Neutrophil (primary cell): ENCODE data around the gene KLF12.

Experiments
- H3K27ac ChIP-seq: fragments of 200-600 bp; sonication (generic); 2 replicates; pipeline ENCODE4 v1.5.1; 2016; ENCODE audit warnings: mild to moderate bottlenecking, moderate library complexity
- H3K27me3 ChIP-seq: fragments of 200-600 bp; sonication (generic); 2 replicates; pipeline ENCODE4 v1.6.0; 2016; ENCODE audit warnings: mild to moderate bottlenecking
- H3K36me3 ChIP-seq: fragments of 200-600 bp; sonication (generic); 2 replicates; pipeline ENCODE4 v1.5.1; 2017
- H3K4me1 ChIP-seq, 2 experiments: fragments of 200-600 bp in 1 of 2; sonication (generic) in 1 of 2; 1 replicate in 1 of 2; 2 replicates in 1 of 2; pipeline versions ENCODE4 v1.5.1 to v1.6.1; 2013 to 2016; ENCODE audit warnings: low read depth in 1 of 2, low read length in 1 of 2, mild to moderate bottlenecking in 1 of 2, moderate library complexity in 1 of 2; ENCODE audit not compliant: control insufficient read depth in 1 of 2, insufficient read depth in 1 of 2
- H3K4me3 ChIP-seq, 2 experiments: fragments of 200-600 bp in 1 of 2; sonication (generic) in 1 of 2; 1 replicate in 1 of 2; 2 replicates in 1 of 2; pipeline ENCODE4 v1.5.1; 2013 to 2016; ENCODE audit warnings: low read depth in 1 of 2, low read length in 1 of 2, mild to moderate bottlenecking in 1 of 2, moderate library complexity in 1 of 2
- H3K9me3 ChIP-seq: fragments of 200-600 bp; sonication (generic); 2 replicates; pipeline ENCODE4 v1.5.1; 2016
- CTCF ChIP-seq: fragments of 200-600 bp; sonication (generic); IDR thresholded peaks from 2 replicates; pipeline ENCODE4 v1.5.1; 2016; ENCODE audit warnings: antibody characterized with exemption

Gene KLF12

DNA sequence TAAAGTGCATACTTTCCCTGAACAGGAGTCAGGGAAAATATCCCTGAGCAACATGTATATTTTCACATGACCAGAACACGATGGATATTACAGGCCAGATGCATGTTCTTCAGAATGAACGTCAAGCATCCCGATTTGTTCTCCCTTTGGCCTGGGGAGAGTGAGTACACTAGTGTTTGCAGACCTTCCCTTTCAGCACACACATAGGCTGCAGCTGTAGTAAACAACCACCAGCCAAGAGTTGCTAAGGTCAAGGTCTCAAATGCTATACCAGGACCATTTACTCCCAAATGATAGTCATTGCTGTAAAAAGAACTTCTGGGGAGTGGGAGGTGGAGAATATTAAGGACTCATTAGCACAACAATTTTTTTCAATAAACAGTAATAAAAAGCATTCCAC is 3.0 kb downstream of the KLF12 start:
- Histone ChIP-seq H3K36me3 (no peaks in the 10 kb centered on the region), H3K4me3 (no peak overlapping the region), H3K27me3 (peaks cover 55% of the 10 kb centered on the region), H3K4me1 (peaks cover 16 to 26% of the 10 kb centered on the region in 2 experiments), H3K9me3 (no peaks in the 10 kb centered on the region), H3K27ac (no peak overlapping the region)
- no peak for TF ChIP-seq CTCF

- Histone ChIP-seq H3K36me3 (no peaks in the 10 kb centered on the region), H3K4me1 (peaks cover 4 to 12% of the 10 kb centered on the region in 2 experiments), H3K27me3 (peaks cover 39% of the 10 kb centered on the region), H3K9me3 (no peaks in the 10 kb centered on the region), H3K4me3 (no peak overlapping the region), H3K27ac (no peak overlapping the region)
- TF ChIP-seq CTCF = no peak
Measured at GRCh38 chr13:74129500-74130191, 4.6 kb downstream of the KLF12 start.

DNA sequence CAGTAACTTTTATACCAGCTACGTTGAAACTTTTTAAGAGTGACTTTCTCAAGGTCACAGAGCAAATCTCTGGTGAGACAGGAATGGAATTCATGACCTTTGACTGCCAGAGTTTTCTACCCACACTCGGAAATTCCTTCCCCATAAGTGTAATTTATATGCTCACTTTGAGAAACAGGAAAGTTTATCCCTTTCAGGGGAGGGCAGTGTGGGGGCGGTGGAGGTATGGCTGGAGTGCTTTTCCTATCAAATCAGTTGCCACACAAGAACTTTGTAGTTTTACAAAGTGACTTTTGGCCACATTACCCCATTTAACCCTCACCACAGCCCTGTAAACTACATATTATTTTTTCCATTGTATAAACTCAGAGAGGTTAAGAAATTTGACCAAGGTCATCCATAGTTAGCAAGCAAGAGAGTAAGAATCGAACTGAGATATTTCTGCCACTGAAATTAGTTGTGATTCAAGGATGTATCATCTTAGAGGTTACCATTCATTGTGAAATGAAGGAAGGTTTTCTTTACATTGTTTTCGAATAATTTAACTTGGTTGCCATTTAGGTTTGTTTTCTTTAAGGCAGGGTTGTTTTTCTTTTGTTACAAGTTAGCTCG is 5.9 kb downstream of the KLF12 start:
- no peak overlapping the region for H3K27ac ChIP-seq
- H3K36me3 ChIP-seq = no peaks in the 10 kb centered on the region
- no peak overlapping the region for H3K4me3 ChIP-seq
- H3K9me3 ChIP-seq = no peaks in the 10 kb centered on the region
- TF ChIP-seq CTCF = no peak
- no peaks in the 10 kb centered on the region for H3K4me1 ChIP-seq
- H3K27me3 ChIP-seq = peaks cover 26% of the 10 kb centered on the region

DNA sequence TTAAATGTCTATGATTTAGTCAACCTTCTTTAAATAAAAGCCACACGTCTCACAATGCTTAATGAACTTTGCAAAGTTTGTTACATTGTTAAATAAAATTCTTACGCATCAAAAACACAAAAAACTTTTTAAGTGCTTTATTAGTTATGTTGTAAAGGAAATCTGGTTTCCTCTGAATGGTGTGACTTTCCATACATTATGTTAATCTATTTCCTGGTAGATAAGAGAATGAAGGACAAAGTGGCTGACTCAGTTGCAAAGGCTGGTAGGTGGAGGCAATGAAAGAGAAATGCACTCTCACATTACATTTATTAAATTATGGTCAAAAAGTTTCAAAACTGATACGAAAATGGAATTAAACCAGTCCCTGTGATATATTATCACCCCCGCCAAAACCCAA is 15.9 kb downstream of the KLF12 start:
- no peak overlapping the region for H3K27ac ChIP-seq
- H3K9me3 ChIP-seq = no peaks in the 10 kb centered on the region
- TF ChIP-seq CTCF = no peak
- H3K27me3 ChIP-seq = no peaks in the 10 kb centered on the region
- no peak overlapping the region for H3K4me3 ChIP-seq
- no peaks in the 10 kb centered on the region for H3K4me1 ChIP-seq
- H3K36me3 ChIP-seq = no peaks in the 10 kb centered on the region

- H3K9me3 ChIP-seq = no peaks in the 10 kb centered on the region
- no peaks in the 10 kb centered on the region for H3K27me3 ChIP-seq
- TF ChIP-seq CTCF = no peak
- H3K4me1 ChIP-seq = no peaks in the 10 kb centered on the region
- H3K36me3 ChIP-seq = no peaks in the 10 kb centered on the region
- no peak overlapping the region for H3K27ac ChIP-seq
- H3K4me3 ChIP-seq = no peak overlapping the region
Measured at GRCh38 chr13:74117207-74117705, 16.9 kb downstream of the KLF12 start.
